Stomach (tissue), 9 donors: ENCODE data around the gene LRTM2. TPM values are rescaled to one million over a fixed set of nuclear protein-coding genes. Genes with fewer than 3 reads are reported as not detected.

ENCODE experiments used
- DNase-seq, 2 donors: peaks; one replicate each; pipeline versions ENCODE4 v3.0.0 to v3.0.0-alpha.2; 2013 to 2019
- H3K27ac ChIP-seq, 5 donors: fragments of 200-600 bp in 4 of 5; sonication (generic) in 4 of 5; one replicate each; pipeline ENCODE4 v1.5.1; 2013 to 2019; ENCODE audit warnings: mild to moderate bottlenecking in 1 of 5, moderate library complexity in 1 of 5
- H3K27me3 ChIP-seq, 3 donors: fragments of 200-600 bp; sonication (generic); one replicate each; pipeline ENCODE4 v1.5.1; 2017 to 2019; ENCODE audit warnings: mixed run types in 1 of 3
- H3K36me3 ChIP-seq, 4 donors: fragments of 200-600 bp; sonication (generic); 1 replicate in 3 of 4; 2 replicates in 1 of 4; pipeline ENCODE4 v1.5.1; 2016 to 2019
- H3K4me1 ChIP-seq, 4 donors: fragments of 200-600 bp; sonication (generic); one replicate each; pipeline ENCODE4 v1.5.1; 2016 to 2019
- H3K4me3 ChIP-seq, 4 donors: fragments of 200-600 bp; sonication (generic) in 3 of 4; one replicate each; pipeline ENCODE4 v1.5.1; 2016 to 2019; ENCODE audit warnings: mild to moderate bottlenecking in 1 of 4
- H3K9me3 ChIP-seq, 4 donors: fragments of 200-600 bp; sonication (generic); one replicate each; pipeline ENCODE4 v1.5.1; 2016 to 2019
- CTCF ChIP-seq, 7 experiments: fragments of 450-650 bp in 4 of 7; fragments of 200-600 bp in 3 of 7; sonication (generic) in 3 of 7; IDR thresholded peaks; one replicate each; pipeline ENCODE4 v1.5.1; 2016 to 2019; ENCODE audit warnings: antibody characterized with exemption in 7 of 7, control low read depth in 2 of 7, mild to moderate bottlenecking in 1 of 7
- EP300 ChIP-seq: sonication (generic); formaldehyde crosslinking; IDR thresholded peaks from one replicate; pipeline ENCODE4 v1.6.1; 2017; ENCODE audit warnings: antibody characterized with exemption
- POLR2A ChIP-seq, 4 donors: fragments of 450-650 bp; IDR thresholded peaks; one replicate each; pipeline ENCODE4 v1.6.1; 2016; ENCODE audit warnings: antibody characterized with exemption in 4 of 4, control low read depth in 2 of 4, mild to moderate bottlenecking in 1 of 4, moderate library complexity in 1 of 4
- POLR2AphosphoS5 ChIP-seq, 3 donors: sonication (generic); formaldehyde crosslinking; IDR thresholded peaks; one replicate each; pipeline ENCODE4 v1.6.1; 2016; ENCODE audit warnings: antibody characterized with exemption in 3 of 3
- WGBS, 5 donors: extraction: QIAGEN DNeasy Blood & Tissue Kit in 3 of 5; methylation state at CpG; one replicate each; pipeline versions ENCODE4 v1.1.5 to v1.1.7; 2013 to 2018; 5-methylcytosine and 5-hydroxymethylcytosine counted together
- intact Hi-C: fragments of 100-400 bp; cut with DNase I; formaldehyde crosslinking; loops from one replicate; pipeline ENCODE4 v1.15.1; 2023; ENCODE audit warnings: low total_unique reads
- polyA plus RNA-seq, 3 donors: library from polyadenylated mRNA; stranded (reverse); fragments of 200-250 nt; gene quantifications; one replicate each; pipeline ENCODE4 v1.2.3, GENCODE V29; 2013
- total RNA-seq, 5 donors: library from RNA; depleted of rRNA; stranded (reverse); fragments of >200 nt; gene quantifications; one replicate each; pipeline versions ENCODE4 v1.1.0 to v1.2.3, GENCODE V29; 2014 to 2016
- donor health status: healthy with polysubstance abuse.
- donor health status: Bipolar disorder and iron deficiency.
- donor health status: healthy.

Gene LRTM2
- total and polyA plus RNA-seq, 8 donors = 0.03 TPM; not detected in 7

- 85 to 90% (median 89%) methylated on average over 24 of the region's 24 CpGs for WGBS, 5 donors
- intact Hi-C loops = no loop called here
- H3K4me3 ChIP-seq = no peak overlapping the region
- no peak overlapping the region for H3K27ac ChIP-seq
- no peak for DNase-seq
- H3K4me1 ChIP-seq = no peaks in the 10 kb centered on the region
- TF ChIP-seq POLR2AphosphoS5 (IDR thresholded peaks at IDR 0.05) (no peak), EP300 (no peak), POLR2A (IDR thresholded peaks at IDR 0.05) (no peak), CTCF (IDR thresholded peaks at IDR 0.05) (no peak)
- peaks cover 0 to 17% (median 0%) of the 10 kb centered on the region in 3 donors for H3K27me3 ChIP-seq
- H3K36me3 ChIP-seq = no peaks in the 10 kb centered on the region
- peaks cover 0 to 4% (median 0%) of the 10 kb centered on the region in 4 donors for H3K9me3 ChIP-seq
Observed at GRCh38 chr12:1870998-1871917, 50.9 kb downstream of the LRTM2 start.

GRCh38 chr12:1872001-1872400, 51.6 kb downstream of the LRTM2 start:
- Histone ChIP-seq H3K27ac (no peak overlapping the region), H3K4me1 (no peaks in the 10 kb centered on the region), H3K9me3 (peaks cover 0 to 4% (median 0%) of the 10 kb centered on the region in 4 donors), H3K4me3 (no peak overlapping the region), H3K27me3 (peaks cover 0 to 10% (median 0%) of the 10 kb centered on the region in 3 donors), H3K36me3 (no peaks in the 10 kb centered on the region)
- TF ChIP-seq POLR2A (IDR thresholded peaks at IDR 0.05) (no peak), CTCF (IDR thresholded peaks at IDR 0.05) (no peak), POLR2AphosphoS5 (IDR thresholded peaks at IDR 0.05) (no peak), EP300 (no peak)
- WGBS, 5 donors = 68 to 85% (median 81%) methylated on average over 6 of the region's 6 CpGs
- intact Hi-C loops = no loop called here
- DNase-seq = no peak

- Histone ChIP-seq H3K9me3 (peaks cover 0 to 4% (median 0%) of the 10 kb centered on the region in 4 donors), H3K27ac (no peak overlapping the region), H3K36me3 (no peaks in the 10 kb centered on the region), H3K27me3 (peaks cover 0 to 9% (median 0%) of the 10 kb centered on the region in 3 donors), H3K4me1 (no peaks in the 10 kb centered on the region), H3K4me3 (no peak overlapping the region)
- TF ChIP-seq CTCF (IDR thresholded peaks at IDR 0.05) (no peak), POLR2AphosphoS5 (IDR thresholded peaks at IDR 0.05) (no peak), POLR2A (IDR thresholded peaks at IDR 0.05) (no peak), EP300 (no peak)
- DNase-seq = no peak
- 80 to 95% (median 90%) methylated on average over 7 of the region's 7 CpGs for WGBS, 5 donors
- intact Hi-C loops = no loop called here
Observed at GRCh38 chr12:1872448-1872847, 52.1 kb downstream of the LRTM2 start.

GRCh38 chr12:1873531-1874510, 53.5 kb downstream of the LRTM2 start:
- H3K36me3 ChIP-seq = no peaks in the 10 kb centered on the region
- no peak overlapping the region for H3K4me3 ChIP-seq
- TF ChIP-seq EP300 (no peak), CTCF (IDR thresholded peaks at IDR 0.05) (no peak), POLR2A (IDR thresholded peaks at IDR 0.05) (no peak)
- intact Hi-C loops = no loop called here
- no peaks in the 10 kb centered on the region for H3K4me1 ChIP-seq
- no peak overlapping the region for H3K27ac ChIP-seq
- 64 to 73% (median 66%) methylated on average over 4 to 5 of the region's 5 CpGs for WGBS, 5 donors
- DNase-seq = no peak
- no peaks in the 10 kb centered on the region for H3K9me3 ChIP-seq
- peaks cover 0 to 9% (median 0%) of the 10 kb centered on the region in 3 donors for H3K27me3 ChIP-seq
